K562 (cell line): ENCODE measurements around the gene IQCM. TPM values are rescaled to one million over a fixed set of nuclear protein-coding genes. Genes with fewer than 3 reads are reported as not detected.

Experiments used
- ATAC-seq: fragments of 200-7000 bp; cut with Tn5 transposase; 3 replicates; pipeline ENCODE4 v1.9.1; 2020; ENCODE audit warnings: moderate library complexity
- Bru-seq: library from RNA; stranded (reverse); fragments of 400-500 nt; gene quantifications from one replicate; lab custom pipeline; 2021; lab: Mats Ljungman, UMichigan
- BruChase-seq, 2 experiments: library from RNA; stranded (reverse); fragments of 400-500 nt; gene quantifications; one replicate each; lab custom pipeline; 2021; lab: Mats Ljungman, UMichigan
- BruUV-seq: library from RNA; stranded (reverse); fragments of 400-500 nt; replicated peaks from 2 replicates; lab custom pipeline; 2021; lab: Mats Ljungman, UMichigan
- CTCF ChIA-PET: fragments of 300-600 bp; formaldehyde crosslinking; extraction: SDS; loops from one replicate; lab custom pipeline; 2021; ENCODE audit warnings: low intra/inter-chr PET ratio; lab: Yijun Ruan, JAX
- POLR2A ChIA-PET: fragments of 300-600, 350-650 bp; sonication (Branson Sonifier 250); formaldehyde crosslinking; extraction: SDS; loops from one replicate; lab custom pipeline; 2021; ENCODE audit warnings: antibody characterized with exemption, inconsistent platforms; lab: Yijun Ruan, JAX
- DNase-seq, 4 experiments: peaks; one replicate each; pipeline versions ENCODE4 v3.0.0 to v3.0.0-alpha.2; 2011 to 2018; ENCODE audit warnings: low spot score in 3 of 4, mixed read lengths in 3 of 4; ENCODE audit errors: extremely low read depth in 1 of 4
- FAIRE-seq: peaks from 2 replicates; lab custom pipeline; 2011; peaks lifted over from hg19 to GRCh38; lab: Jason Lieb, UNC
- H2AFZ ChIP-seq: 2 replicates; pipeline ENCODE4 v1.6.0; 2011; ENCODE audit warnings: low read depth, low read length, control low read depth, inconsistent platforms
- H3K27ac ChIP-seq: fragments of 200-600 bp; 3 replicates; pipeline ENCODE4 v1.8.0; 2011; ENCODE audit warnings: low read depth, mild to moderate bottlenecking, control low read depth, inconsistent platforms, low read length, moderate library complexity, mixed read lengths; ENCODE audit errors: extremely low read depth
- H3K27me3 ChIP-seq, 2 experiments: fragments of 300-600 bp in 1 of 2; 2 replicates in 1 of 2; 3 replicates in 1 of 2; pipeline versions ENCODE4 v1.6.0 to v1.8.0; 2011; ENCODE audit warnings: inconsistent platforms in 2 of 2, low read length in 2 of 2, mild to moderate bottlenecking in 1 of 2, mixed read lengths in 1 of 2, moderate library complexity in 1 of 2; ENCODE audit not compliant: control insufficient read depth in 2 of 2, insufficient read depth in 2 of 2
- H3K36me3 ChIP-seq: fragments of 300-600 bp; 3 replicates; pipeline ENCODE4 v1.8.0; 2011; ENCODE audit warnings: mild to moderate bottlenecking, low read length, inconsistent platforms; ENCODE audit not compliant: control insufficient read depth, insufficient read depth
- H3K4me1 ChIP-seq, 2 experiments: fragments of 200-600 bp in 1 of 2; replicated peaks in 1 of 2; 2 replicates in 1 of 2; 3 replicates in 1 of 2; pipeline versions ENCODE4 v1.5.1 to v1.8.0; 2011; ENCODE audit warnings: inconsistent platforms in 2 of 2, low read length in 2 of 2, mild to moderate bottlenecking in 1 of 2, mixed read lengths in 1 of 2, moderate library complexity in 1 of 2; ENCODE audit not compliant: control insufficient read depth in 2 of 2, insufficient read depth in 2 of 2
- H3K4me2 ChIP-seq: 2 replicates; pipeline ENCODE4 v1.6.1; 2011; ENCODE audit warnings: low read length, control low read depth, inconsistent platforms, mixed read lengths; ENCODE audit not compliant: insufficient read depth
- H3K4me3 ChIP-seq: fragments of 200-600 bp; sonication (generic), shearing (Covaris generic); 2 replicates; pipeline ENCODE4 v1.5.1; 2016; ENCODE audit warnings: control low read depth, inconsistent platforms
- H3K79me2 ChIP-seq: fragments of 200-600 bp; 3 replicates; pipeline ENCODE4 v1.8.0; 2011; ENCODE audit warnings: low read length, inconsistent platforms; ENCODE audit not compliant: control insufficient read depth, insufficient read depth
- H3K9ac ChIP-seq, 2 experiments: 2 replicates each; pipeline versions ENCODE4 v1.6.0 to v1.6.1; 2011; ENCODE audit warnings: low read depth in 2 of 2, low read length in 2 of 2, control low read depth in 1 of 2, inconsistent platforms in 1 of 2, mild to moderate bottlenecking in 1 of 2, mixed read lengths in 1 of 2; ENCODE audit not compliant: insufficient read depth in 1 of 2
- H3K9me1 ChIP-seq: one replicate; pipeline ENCODE4 v1.6.0; 2011; ENCODE audit warnings: inconsistent platforms, mild to moderate bottlenecking, low read length, moderate library complexity; ENCODE audit not compliant: control insufficient read depth, insufficient read depth
- H3K9me3 ChIP-seq: replicated peaks from 2 replicates; pipeline ENCODE4 v1.5.1; 2011; ENCODE audit warnings: low read depth, low read length, inconsistent platforms; ENCODE audit not compliant: control insufficient read depth, insufficient read depth
- H4K20me1 ChIP-seq: replicated peaks from 2 replicates; pipeline ENCODE4 v1.6.1; 2011; ENCODE audit warnings: low read length, inconsistent platforms, mixed read lengths; ENCODE audit not compliant: control insufficient read depth, insufficient read depth
- HDAC3 ChIP-seq: fragments of 450-650 bp; IDR thresholded peaks from 2 replicates; pipeline ENCODE4 v1.6.1; 2018; ENCODE audit warnings: borderline replicate concordance, mild to moderate bottlenecking, moderate library complexity; ENCODE audit not compliant: partially characterized antibody
- ZC3H4 ChIP-seq: sonication (generic); formaldehyde crosslinking; IDR thresholded peaks from 2 replicates; pipeline ENCODE4 v1.9.0; 2021; ENCODE audit warnings: missing genetic modification reagents, borderline replicate concordance
- WGBS: fragments of 100-300 bp; shearing (Covaris generic); methylation state at CpG from one replicate; pipeline ENCODE4 v1.1.6; 2016; ENCODE audit warnings: low coverage, mixed read lengths; ENCODE audit not compliant: insufficient coverage; ENCODE audit errors: missing lambda C conversion rate; 5-methylcytosine and 5-hydroxymethylcytosine counted together
- in situ Hi-C: fragments of 300-500 bp; cut with MboI; formaldehyde crosslinking; loops from 4 replicates; pipeline ENCODE4 v1.15.0; 2018; ENCODE audit warnings: inconsistent platforms, mixed read lengths
- intact Hi-C: fragments of 100-400 bp; cut with micrococcal nuclease; formaldehyde crosslinking; loops from 2 replicates; pipeline ENCODE4 v1.14.2; 2022
- long read RNA-seq, 3 experiments: library from polyadenylated mRNA in 2 of 3; library from RNA in 1 of 3; unstranded in 2 of 3; stranded (forward) in 1 of 3; transcript quantifications; one replicate each; pipeline ENCODE4 v2.0.0, GENCODE V29; 2019 to 2022
- polyA minus RNA-seq, 3 experiments: library from RNA; depleted of rRNA, polyadenylated mRNA; stranded (reverse); fragments of >200 nt; gene quantifications; 2 replicates each; pipeline ENCODE4 v1.2.3, GENCODE V29; 2011
- polyA plus RNA-seq, 8 experiments: library from polyadenylated mRNA; depleted of rRNA in 4 of 8; stranded (reverse) in 5 of 8; unstranded in 3 of 8; fragments of >200 nt; fragmentation: Nextera tagmentation in 2 of 8; fragmentation: Illumina TruSeq in 1 of 8; extraction: Ambion mirVana in 2 of 8; extraction: Trizol in 1 of 8; gene quantifications; 2 replicates each; pipeline versions ENCODE4 v1.2.1 to v1.2.3, GENCODE V29; 2011 to 2014; ENCODE audit warnings: inconsistent platforms in 1 of 8, missing spikeins in 1 of 8
- total RNA-seq, 7 experiments: library from RNA; depleted of rRNA in 6 of 7; stranded (reverse); fragments of >200 nt in 6 of 7; fragmentation: Illumina TruSeq in 2 of 7; extraction: Trizol in 2 of 7; gene quantifications; 2 replicates each; pipeline versions ENCODE4 v1.2.1 to v1.2.3, GENCODE V29; 2011 to 2021; ENCODE audit warnings: low replicate concordance in 1 of 7
- TF ChIP-seq, protein P1 (sequence below): fragments of 250-450 bp; sonication (Bioruptor Pico); IDR thresholded peaks from 2 replicates; pipeline ENCODE4 v1.5.0; 2022; ENCODE audit warnings: mild to moderate bottlenecking

Gene IQCM, protein sequence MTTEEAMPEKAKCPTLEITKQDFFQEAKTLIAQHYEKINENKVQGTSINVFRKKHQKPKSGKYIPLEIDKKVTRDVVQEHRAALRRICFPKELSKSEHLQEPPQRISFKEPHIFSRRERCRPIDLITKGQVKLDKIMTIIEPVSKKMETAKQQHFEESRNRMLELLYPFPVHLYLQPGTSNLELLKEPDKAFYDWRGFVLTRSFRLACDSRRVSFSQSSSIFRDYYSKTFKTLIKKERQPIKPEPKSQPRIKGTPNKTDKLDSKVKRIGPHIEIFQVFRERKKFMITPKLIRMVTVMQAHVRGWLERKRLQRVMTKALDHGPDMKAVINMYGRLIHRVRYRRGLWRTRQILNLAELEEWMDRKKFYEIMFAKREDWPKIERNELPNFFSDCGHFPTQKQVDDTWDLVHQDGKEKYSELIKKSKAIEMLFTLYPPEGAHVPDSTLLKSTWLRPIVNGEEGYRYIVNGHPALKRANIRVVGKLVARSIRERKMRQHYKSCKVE
- not detected in 2 replicates for total RNA-seq (2011; cell fraction: chromatin; rRNA removed; ENCODE audit: low replicate concordance)
- not detected in 2 replicates for total RNA-seq (2011; cell fraction: nucleolus; rRNA removed)
- total RNA-seq (2011; cell fraction: nucleoplasm; rRNA removed) = not detected in 2 replicates
- not detected in 2 replicates for total RNA-seq (2014; rRNA removed)
- not detected in 2 replicates for total RNA-seq (2014; rRNA removed; fragmentation: Illumina TruSeq; extraction: Trizol)
- not detected in 2 replicates for total RNA-seq (2015; rRNA removed; fragmentation: Illumina TruSeq; extraction: Trizol)
- total RNA-seq (2021) = not detected in 2 replicates
- not detected in 2 replicates for polyA plus RNA-seq (2011; rRNA removed)
- polyA plus RNA-seq (2011; cell fraction: cytosol; rRNA removed) = not detected in 2 replicates
- polyA plus RNA-seq (2011; cell fraction: nucleus; rRNA removed) = not detected in 2 replicates
- not detected in 2 replicates for polyA plus RNA-seq (2012)
- not detected in 2 replicates for polyA plus RNA-seq (2014; fragmentation: Illumina TruSeq; extraction: Trizol)
- polyA plus RNA-seq (2014; fragmentation: Nextera tagmentation; extraction: Ambion mirVana) = not detected
- not detected in 2 replicates for polyA plus RNA-seq (2014; rRNA removed)
- polyA minus RNA-seq (2011; rRNA and poly(A)+ RNA removed) = not detected in 2 replicates
- not detected in 2 replicates for polyA minus RNA-seq (2011; cell fraction: cytosol; rRNA and poly(A)+ RNA removed)
- not detected in 2 replicates for polyA minus RNA-seq (2011; cell fraction: nucleus; rRNA and poly(A)+ RNA removed)
- Bru-seq, nascent RNA = percentile 0 among the genes with signal in this experiment
- BruChase-seq, experiment 1, labeled RNA remaining after a 2-hour chase = percentile 1 among the genes with signal in this experiment
- percentile 2 among the genes with signal in this experiment for BruChase-seq, experiment 2, labeled RNA remaining after a 6-hour chase
- long read RNA-seq, experiment 1 = 0 reads
- long read RNA-seq, experiment 2 = 0 reads
- long read RNA-seq, experiment 3 = 0 reads

DNA sequence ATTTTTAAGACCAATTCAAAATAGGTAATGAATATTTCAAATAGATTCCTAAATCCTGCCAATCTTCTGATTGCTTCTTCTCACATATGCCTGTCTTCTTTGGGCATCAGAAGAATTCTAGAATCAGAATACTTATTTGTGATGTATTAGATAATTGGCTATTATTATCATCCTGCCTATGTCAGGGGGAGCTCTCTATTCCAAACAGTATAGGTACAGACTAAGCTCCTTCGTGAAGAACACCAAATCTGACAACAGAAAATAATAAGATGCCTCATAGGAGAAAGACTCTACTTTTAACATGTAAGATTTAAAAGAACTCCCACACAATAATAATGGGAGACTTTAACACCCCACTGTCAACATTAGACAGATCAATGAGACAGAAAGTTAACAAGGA lies at the start of gene IQCM:
Gene IQCM, minus strand, starts transcription at position 101 of the 400 bp plus-strand sequence. CDS start 73,152 bp downstream, outside the sequence.
- no TSS peak for BruUV-seq
- H3K4me2 ChIP-seq = no peak within 1 kb of the TSS
- no peaks in the 10 kb centered on the region for H4K20me1 ChIP-seq
- H3K27ac ChIP-seq = no peak within 1 kb of the TSS
- no peaks in the 10 kb centered on the region for H3K4me1 ChIP-seq
- H3K27me3 ChIP-seq = no peaks in the 10 kb centered on the region
- no peak within 1 kb of the TSS for H2AFZ ChIP-seq
- ChIA-PET POLR2A (no interaction called here), CTCF (no interaction called here)
- intact Hi-C loops = no loop called here
- H3K4me3 ChIP-seq = no peak within 1 kb of the TSS
- H3K9me1 ChIP-seq = no peaks in the 10 kb centered on the region
- no peaks in the 10 kb centered on the region for H3K79me2 ChIP-seq
- H3K36me3 ChIP-seq = no peaks in the 10 kb centered on the region
- H3K9ac ChIP-seq = no peak within 1 kb of the TSS
- in situ Hi-C loops = no loop called here
- ATAC-seq = no peak
- no peak for FAIRE-seq
- H3K9me3 ChIP-seq = no peaks in the 10 kb centered on the region
- no peak for DNase-seq
- WGBS = 0% methylated on average over 1 of the region's 1 CpG
- TF ChIP-seq, protein P1, sequence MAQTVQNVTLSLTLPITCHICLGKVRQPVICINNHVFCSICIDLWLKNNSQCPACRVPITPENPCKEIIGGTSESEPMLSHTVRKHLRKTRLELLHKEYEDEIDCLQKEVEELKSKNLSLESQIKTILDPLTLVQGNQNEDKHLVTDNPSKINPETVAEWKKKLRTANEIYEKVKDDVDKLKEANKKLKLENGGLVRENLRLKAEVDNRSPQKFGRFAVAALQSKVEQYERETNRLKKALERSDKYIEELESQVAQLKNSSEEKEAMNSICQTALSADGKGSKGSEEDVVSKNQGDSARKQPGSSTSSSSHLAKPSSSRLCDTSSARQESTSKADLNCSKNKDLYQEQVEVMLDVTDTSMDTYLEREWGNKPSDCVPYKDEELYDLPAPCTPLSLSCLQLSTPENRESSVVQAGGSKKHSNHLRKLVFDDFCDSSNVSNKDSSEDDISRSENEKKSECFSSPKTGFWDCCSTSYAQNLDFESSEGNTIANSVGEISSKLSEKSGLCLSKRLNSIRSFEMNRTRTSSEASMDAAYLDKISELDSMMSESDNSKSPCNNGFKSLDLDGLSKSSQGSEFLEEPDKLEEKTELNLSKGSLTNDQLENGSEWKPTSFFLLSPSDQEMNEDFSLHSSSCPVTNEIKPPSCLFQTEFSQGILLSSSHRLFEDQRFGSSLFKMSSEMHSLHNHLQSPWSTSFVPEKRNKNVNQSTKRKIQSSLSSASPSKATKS (CRISPR knock-in tag) = no peak
- TF ChIP-seq HDAC3 = no peak
- no peak for TF ChIP-seq ZC3H4 (CRISPR knock-in tag)
